MM.1S (cell line): ENCODE measurements around the gene PCGF3.

Source experiments
- DNase-seq: peaks from one replicate; pipeline ENCODE4 v3.0.0-alpha.2; 2015
- H2AFZ ChIP-seq: fragments of 300-600 bp; sonication (generic); 2 replicates; pipeline ENCODE4 v1.6.0; 2016; ENCODE audit warnings: antibody characterized with exemption, low read length
- H3F3A ChIP-seq: fragments of 300-600 bp; sonication (generic); 2 replicates; pipeline ENCODE4 v1.6.1; 2016; ENCODE audit warnings: mild to moderate bottlenecking, antibody characterized with exemption, low read length, moderate library complexity, mixed read lengths; ENCODE audit not compliant: insufficient read depth
- H3K27ac ChIP-seq: fragments of 300-600 bp; sonication (generic); 2 replicates; pipeline ENCODE4 v1.5.1; 2016; ENCODE audit warnings: mild to moderate bottlenecking, low read length
- H3K27me3 ChIP-seq: fragments of 300-600 bp; sonication (generic); replicated peaks from 2 replicates; pipeline ENCODE4 v1.6.0; 2016; ENCODE audit warnings: low read length; ENCODE audit not compliant: insufficient read depth
- H3K36me3 ChIP-seq: fragments of 300-600 bp; sonication (generic); replicated peaks from 2 replicates; pipeline ENCODE4 v1.6.1; 2016; ENCODE audit warnings: mild to moderate bottlenecking, low read length, mixed read lengths; ENCODE audit not compliant: insufficient read depth
- H3K4me1 ChIP-seq: fragments of 300-600 bp; sonication (generic); 2 replicates; pipeline ENCODE4 v1.6.1; 2016; ENCODE audit warnings: low read length, mixed read lengths
- H3K4me2 ChIP-seq: fragments of 300-600 bp; sonication (generic); 2 replicates; pipeline ENCODE4 v1.6.0; 2016; ENCODE audit warnings: low read depth, low read length
- H3K4me3 ChIP-seq: fragments of 300-600 bp; sonication (generic); 2 replicates; pipeline ENCODE4 v1.5.1; 2016; ENCODE audit warnings: low read length, mixed read lengths
- H3K79me2 ChIP-seq: fragments of 300-600 bp; sonication (generic); 2 replicates; pipeline ENCODE4 v1.6.1; 2016; ENCODE audit warnings: mixed run types, low read length, mixed read lengths
- H3K9ac ChIP-seq: fragments of 300-600 bp; sonication (generic); 2 replicates; pipeline ENCODE4 v1.6.1; 2016; ENCODE audit warnings: low read length, mixed read lengths
- H3K9me2 ChIP-seq: fragments of 300-600 bp; sonication (generic); replicated peaks from 2 replicates; pipeline ENCODE4 v1.6.1; 2016; ENCODE audit warnings: mild to moderate bottlenecking, low read length, mixed read lengths; ENCODE audit not compliant: insufficient read depth
- H3K9me3 ChIP-seq: fragments of 300-600 bp; sonication (generic); replicated peaks from 2 replicates; pipeline ENCODE4 v1.6.1; 2016; ENCODE audit warnings: mild to moderate bottlenecking, low read length, mixed read lengths; ENCODE audit not compliant: insufficient read depth
- H4K20me1 ChIP-seq: fragments of 300-600 bp; sonication (generic); 2 replicates; pipeline ENCODE4 v1.6.1; 2016; ENCODE audit warnings: mild to moderate bottlenecking, low read length, moderate library complexity, mixed read lengths; ENCODE audit not compliant: insufficient read depth
- CTCF ChIP-seq: fragments of 300-600 bp; sonication (generic); IDR thresholded peaks from 2 replicates; pipeline ENCODE4 v1.5.1; 2016; ENCODE audit warnings: antibody characterized with exemption, low read length, mixed read lengths
- EZH2 ChIP-seq: fragments of 300-600 bp; sonication (generic); optimal IDR thresholded peaks from 2 replicates; pipeline ENCODE3; 2017; ENCODE audit warnings: low read depth, mild to moderate bottlenecking, antibody characterized with exemption, low read length, mixed read lengths
- EZH2phosphoT487 ChIP-seq: fragments of 300-600 bp; sonication (generic); IDR thresholded peaks from 2 replicates; pipeline ENCODE4 v1.6.1; 2018; ENCODE audit warnings: antibody characterized with exemption, low read length

The PCGF3 gene

GRCh38 chr4:771464-771863 lies 65.8 kb downstream of the PCGF3 start:
- H3K9me2 ChIP-seq = no peaks in the 10 kb centered on the region
- H3K79me2 ChIP-seq = peaks cover 35% of the 10 kb centered on the region
- H3K36me3 ChIP-seq = peaks cover 22% of the 10 kb centered on the region
- no peak overlapping the region for H3K27ac ChIP-seq
- no peaks in the 10 kb centered on the region for H3K27me3 ChIP-seq
- H3K9me3 ChIP-seq = no peaks in the 10 kb centered on the region
- no peak overlapping the region for H3K4me2 ChIP-seq
- H3K4me1 ChIP-seq = no peaks in the 10 kb centered on the region
- H2AFZ ChIP-seq = no peak overlapping the region
- no peak overlapping the region for H3K4me3 ChIP-seq
- H4K20me1 ChIP-seq = no peaks in the 10 kb centered on the region
- H3K9ac ChIP-seq = no peak overlapping the region
- no peak for DNase-seq
- H3F3A ChIP-seq = no peaks in the 10 kb centered on the region
- TF ChIP-seq EZH2phosphoT487 = no peak
- TF ChIP-seq CTCF = no peak
- no peak for TF ChIP-seq EZH2

- no peak overlapping the region for H3K9ac ChIP-seq
- peaks cover 20% of the 10 kb centered on the region for H3K36me3 ChIP-seq
- no peak overlapping the region for H3K4me3 ChIP-seq
- H3K4me1 ChIP-seq = no peaks in the 10 kb centered on the region
- H3K9me2 ChIP-seq = no peaks in the 10 kb centered on the region
- no peak overlapping the region for H2AFZ ChIP-seq
- H3K4me2 ChIP-seq = no peak overlapping the region
- H3F3A ChIP-seq = no peaks in the 10 kb centered on the region
- no peaks in the 10 kb centered on the region for H3K9me3 ChIP-seq
- TF ChIP-seq EZH2phosphoT487 (no peak), EZH2 (no peak), CTCF (no peak)
- DNase-seq = no peak
- H3K79me2 ChIP-seq = peaks cover 40% of the 10 kb centered on the region
- no peaks in the 10 kb centered on the region for H4K20me1 ChIP-seq
- no peak overlapping the region for H3K27ac ChIP-seq
- no peaks in the 10 kb centered on the region for H3K27me3 ChIP-seq
Observed at GRCh38 chr4:772118-772517, 66.5 kb downstream of the PCGF3 start.

- Histone ChIP-seq H3K27me3 (no peaks in the 10 kb centered on the region), H2AFZ (no peak overlapping the region), H3K27ac (no peak overlapping the region), H3K9me2 (no peaks in the 10 kb centered on the region), H4K20me1 (no peaks in the 10 kb centered on the region), H3K4me3 (no peak overlapping the region), H3K4me1 (no peaks in the 10 kb centered on the region), H3K4me2 (no peak overlapping the region), H3K36me3 (peaks cover 23% of the 10 kb centered on the region), H3F3A (no peaks in the 10 kb centered on the region), H3K9me3 (no peaks in the 10 kb centered on the region), H3K79me2 (peaks cover 46% of the 10 kb centered on the region), H3K9ac (no peak overlapping the region)
- TF ChIP-seq EZH2 (no peak), CTCF (no peak), EZH2phosphoT487 (no peak)
- DNase-seq = no peak
Observed at GRCh38 chr4:772776-773175, 67.1 kb downstream of the PCGF3 start.
